Measurements from ENCODE around the gene CMBL.

GRCh38 chr5:10266839-10267238 lies 40.9 kb downstream of the CMBL start:
- TF ChIP-seq L3MBTL2 (conservative IDR thresholded peaks at IDR 0.05) (no peak), FOXA1 (IDR thresholded peaks at IDR 0.05) (no peak), SP1 (IDR thresholded peaks at IDR 0.05) (no peak), BHLHE40 (IDR thresholded peaks at IDR 0.05; ENCODE audit: borderline replicate concordance) (no peak), LEF1 (IDR thresholded peaks at IDR 0.05; ENCODE audit: borderline replicate concordance) (no peak), ELF4 (IDR thresholded peaks at IDR 0.05) (no peak), FOXM1 (IDR thresholded peaks at IDR 0.05; ENCODE audit: borderline replicate concordance) (no peak)

Measured in HEK293T (cell line).